GM04503 (cell line): ENCODE results near the gene TSHZ2.

Experiments used
- DNase-seq: peaks from one replicate; pipeline ENCODE4 v3.0.0-alpha.2; 2012; ENCODE audit warnings: low read depth

The TSHZ2 gene

DNA sequence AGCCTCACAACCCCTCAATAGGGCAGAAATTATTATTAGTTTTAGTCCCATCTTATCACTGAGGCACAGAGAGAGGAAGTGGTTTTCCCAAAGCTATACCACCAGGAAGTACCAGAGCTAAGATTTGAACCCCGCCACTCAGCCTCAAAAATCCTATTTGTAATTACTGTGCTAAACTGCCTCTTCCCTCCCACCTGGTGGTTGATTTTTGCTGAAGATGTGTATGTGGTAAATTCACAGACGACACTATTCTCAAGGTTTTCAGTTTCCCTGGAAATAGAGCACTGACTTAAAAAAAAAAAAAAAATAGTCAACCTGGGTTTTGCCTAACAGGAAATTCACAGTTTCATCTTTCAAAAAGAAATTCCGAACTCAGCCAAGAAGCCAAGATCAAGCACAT, 57.9 kb downstream of the TSHZ2 start:
- DNase-seq = no peak

DNA sequence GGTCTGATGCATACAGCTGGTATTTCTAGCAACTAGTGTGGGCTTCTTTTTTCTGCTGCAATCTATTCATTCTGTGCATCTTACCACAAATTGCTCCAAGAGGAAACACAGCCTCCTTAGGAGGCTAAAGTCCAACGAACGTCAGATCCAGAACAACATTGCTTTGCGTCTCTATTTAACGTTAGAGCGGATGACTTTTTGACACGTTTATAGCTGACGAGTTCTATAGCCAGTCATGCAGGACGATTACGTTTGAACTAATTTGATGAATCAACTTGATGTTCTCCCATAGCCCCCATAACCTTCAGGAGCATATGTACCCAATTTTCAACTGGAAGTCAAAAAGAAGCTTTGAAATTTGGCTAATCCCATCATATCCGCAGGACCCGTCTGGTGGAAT, 59.9 kb downstream of the TSHZ2 start:
- no peak for DNase-seq

DNA sequence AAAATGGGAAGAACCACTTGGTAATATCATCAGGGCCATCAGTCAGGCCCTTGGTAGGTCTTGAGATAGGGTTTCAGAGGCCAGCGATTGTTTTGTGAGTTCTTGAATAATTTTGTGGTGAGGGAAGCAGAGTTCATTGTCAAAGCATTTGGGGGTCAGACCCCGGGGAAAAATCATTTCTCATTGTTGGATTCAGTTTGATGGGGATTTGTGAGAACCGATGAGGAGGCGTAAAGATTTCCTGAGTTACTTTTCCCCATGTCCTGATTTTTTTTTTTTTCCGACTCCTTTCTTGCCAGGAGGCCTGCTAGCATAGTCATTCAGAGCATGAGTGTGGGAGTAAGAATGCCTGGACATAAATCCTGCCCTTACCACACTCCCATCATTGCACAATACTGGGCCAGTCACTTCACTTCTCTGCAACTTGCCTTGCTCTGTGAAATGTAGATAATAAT, 60.3 kb downstream of the TSHZ2 start:
- DNase-seq = peak; percentile 96

DNA sequence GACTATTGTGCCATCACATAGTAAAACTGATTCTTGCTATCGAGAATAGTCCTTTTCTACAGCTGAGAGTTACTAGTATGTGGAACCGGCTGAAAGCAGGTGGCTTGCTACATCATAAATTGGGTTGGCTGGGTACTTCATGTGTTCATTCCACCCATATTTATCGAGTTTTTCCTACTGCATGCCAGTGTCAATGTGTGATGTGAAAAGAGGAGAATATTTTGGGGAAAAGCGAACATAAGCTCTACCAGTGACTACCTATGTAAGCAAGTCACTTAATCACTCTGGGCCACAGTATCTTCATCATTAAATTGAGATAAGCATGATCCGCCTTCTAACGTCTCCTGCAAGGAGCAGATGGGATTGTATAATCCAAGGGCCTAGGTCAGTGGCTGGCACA, 61.0 kb downstream of the TSHZ2 start:
- DNase-seq = no peak

DNA sequence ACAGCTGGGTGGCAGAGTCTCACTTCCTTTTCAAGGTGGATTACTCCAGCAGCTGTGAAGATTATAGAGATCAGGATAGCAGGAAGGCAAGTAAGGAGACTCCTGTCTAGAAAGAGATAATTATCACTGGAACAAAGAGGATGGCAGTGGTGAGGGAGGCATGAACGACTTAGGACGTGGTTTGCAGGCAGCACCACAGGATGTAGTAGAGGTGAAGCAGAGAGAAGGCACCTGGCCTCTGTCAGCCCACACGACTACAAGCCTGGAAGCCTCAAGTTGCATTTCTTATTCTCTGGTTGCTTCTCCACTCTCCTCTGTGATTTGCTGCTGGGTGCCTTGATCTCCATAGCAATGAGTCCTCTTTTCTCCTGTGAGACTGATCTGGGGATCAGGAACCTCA, 62.7 kb downstream of the TSHZ2 start:
- DNase-seq = no peak

DNA sequence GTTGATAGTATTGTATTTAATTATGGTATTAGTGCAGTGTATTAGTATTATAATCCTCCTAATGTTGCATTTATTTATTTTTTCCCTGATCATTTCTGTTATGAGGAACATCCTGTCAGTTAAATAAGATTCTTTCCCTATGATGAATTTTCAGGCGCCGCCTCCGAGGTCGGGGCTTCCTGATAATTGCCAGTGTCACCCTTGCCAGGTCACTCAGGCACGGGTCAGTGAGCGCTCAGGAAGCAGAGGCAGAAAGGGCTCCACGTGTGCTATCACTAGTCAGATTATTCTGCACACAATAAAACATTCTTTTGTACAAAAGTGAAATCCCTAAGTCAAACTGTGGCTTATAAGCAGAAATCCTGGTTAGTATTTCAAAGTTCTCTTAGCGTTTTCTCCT, 64.8 kb downstream of the TSHZ2 start:
- no peak for DNase-seq

DNA sequence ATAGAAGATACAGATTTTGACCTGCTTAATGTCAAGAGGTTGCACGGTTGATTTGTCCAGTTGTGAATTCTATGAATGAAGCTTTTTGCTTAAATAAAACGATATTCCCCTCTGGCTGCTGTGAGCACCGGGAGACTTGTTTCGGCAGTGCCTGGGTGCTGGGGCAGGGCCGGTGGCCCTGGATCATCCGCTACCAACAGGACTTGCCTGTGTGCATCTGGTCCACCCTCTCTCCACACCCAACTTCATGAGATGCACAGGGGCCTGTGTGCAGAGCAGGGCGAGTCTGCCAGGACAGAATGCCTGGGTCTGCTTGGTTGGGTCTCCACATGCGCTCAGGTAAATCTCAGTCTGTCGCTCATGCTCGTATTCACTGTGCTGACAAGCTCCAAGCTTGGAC, 65.5 kb downstream of the TSHZ2 start:
- no peak for DNase-seq

DNA sequence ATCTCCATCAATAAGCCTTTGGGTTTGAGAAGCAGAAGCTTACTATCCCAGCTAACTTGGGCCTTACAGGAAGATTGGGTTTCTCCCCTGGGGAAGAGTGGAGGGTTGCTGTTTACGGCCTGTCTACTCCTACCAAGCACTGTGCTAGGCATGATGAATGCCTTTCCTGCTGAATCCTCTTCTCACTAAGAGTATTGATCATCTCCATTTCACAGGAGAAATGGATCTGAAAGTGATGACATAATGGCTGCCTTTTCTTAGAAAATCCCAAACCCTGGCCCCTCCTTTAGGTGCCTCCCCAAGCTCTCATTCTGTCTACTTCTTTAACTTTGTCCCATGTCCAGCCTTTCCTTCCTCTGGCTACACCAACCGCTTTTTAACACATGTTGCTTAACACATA, 66.1 kb downstream of the TSHZ2 start:
- no peak for DNase-seq

DNA sequence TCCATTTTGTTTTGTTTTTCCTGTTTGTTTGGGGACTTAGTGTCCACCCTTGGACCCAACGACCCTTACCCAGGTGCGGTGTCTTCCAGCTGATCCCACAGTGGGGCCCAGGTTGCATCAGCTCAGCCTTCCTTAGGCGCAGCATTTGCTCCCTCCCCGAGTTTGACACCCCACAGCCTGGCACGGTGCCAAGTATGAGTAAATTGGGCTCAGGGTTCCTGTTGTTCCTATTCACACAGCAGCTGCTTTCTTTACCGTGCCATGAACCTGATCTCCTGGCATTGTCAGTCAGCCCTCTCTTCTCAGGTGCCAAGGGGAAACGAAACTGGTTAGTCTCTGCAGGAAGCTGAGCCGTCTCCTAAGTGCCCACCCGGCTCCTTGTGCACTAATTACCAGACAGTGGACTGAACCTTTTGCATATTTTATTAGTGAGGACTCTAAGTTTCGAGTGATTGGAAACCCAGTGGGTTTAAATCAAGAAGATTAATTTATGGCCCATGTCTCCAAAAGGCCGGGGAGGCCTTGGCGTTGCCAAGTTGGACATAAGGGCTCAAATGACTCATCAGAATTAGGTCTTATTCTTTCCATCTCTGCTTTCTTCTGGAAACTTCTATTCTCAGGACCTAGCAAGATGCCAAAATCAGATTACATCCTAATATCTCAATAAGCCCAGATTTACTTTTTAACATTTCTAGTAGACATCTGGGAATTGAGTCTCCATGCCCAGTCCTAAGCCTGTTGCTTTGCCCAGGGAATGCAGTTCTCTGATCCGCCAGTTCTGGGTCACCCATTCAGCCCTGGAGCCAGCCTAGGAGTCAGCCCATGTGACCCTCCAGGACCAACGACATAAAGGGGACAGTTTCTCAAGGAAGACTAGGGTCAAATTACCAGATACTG, 68.8 kb downstream of the TSHZ2 start:
- no peak for DNase-seq

DNA sequence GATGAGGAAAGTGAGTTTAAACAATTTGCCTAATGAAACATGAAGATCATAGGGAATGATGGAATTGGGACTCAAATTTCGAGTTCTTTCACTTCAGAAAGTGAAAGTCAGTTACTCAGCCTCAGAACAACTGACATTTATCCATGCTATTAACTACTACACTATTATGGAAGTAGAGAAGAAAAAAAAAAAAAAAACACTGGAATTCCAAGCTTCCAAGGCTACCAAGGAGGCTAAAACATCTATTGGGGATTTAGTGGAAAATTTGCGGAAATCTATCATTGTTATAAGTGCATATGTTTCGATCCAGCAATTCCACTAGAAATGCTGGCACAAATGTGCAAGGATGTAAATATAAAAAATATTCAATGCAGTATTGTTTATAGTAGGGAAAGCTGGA, 70.4 kb downstream of the TSHZ2 start:
- no peak for DNase-seq

DNA sequence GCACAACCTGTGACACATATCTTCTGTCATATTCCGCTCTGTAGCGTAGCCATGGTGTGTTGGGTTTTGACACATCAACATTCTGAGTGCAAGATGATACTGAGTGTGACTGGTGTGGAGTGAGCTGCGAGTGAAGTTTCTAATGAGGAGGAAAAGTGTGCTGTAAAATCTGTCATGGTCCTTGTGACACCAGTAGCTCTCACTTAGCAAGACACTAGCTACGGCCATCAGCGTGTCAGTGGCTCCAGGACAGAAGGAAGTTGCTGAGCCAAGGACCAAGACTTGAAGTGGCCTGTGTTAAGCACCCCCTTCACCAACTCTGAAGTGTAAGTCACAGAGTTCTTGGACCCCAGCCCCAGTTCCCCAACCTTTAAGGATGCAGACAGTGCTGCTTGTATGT, 72.1 kb downstream of the TSHZ2 start:
- DNase-seq = no peak

DNA sequence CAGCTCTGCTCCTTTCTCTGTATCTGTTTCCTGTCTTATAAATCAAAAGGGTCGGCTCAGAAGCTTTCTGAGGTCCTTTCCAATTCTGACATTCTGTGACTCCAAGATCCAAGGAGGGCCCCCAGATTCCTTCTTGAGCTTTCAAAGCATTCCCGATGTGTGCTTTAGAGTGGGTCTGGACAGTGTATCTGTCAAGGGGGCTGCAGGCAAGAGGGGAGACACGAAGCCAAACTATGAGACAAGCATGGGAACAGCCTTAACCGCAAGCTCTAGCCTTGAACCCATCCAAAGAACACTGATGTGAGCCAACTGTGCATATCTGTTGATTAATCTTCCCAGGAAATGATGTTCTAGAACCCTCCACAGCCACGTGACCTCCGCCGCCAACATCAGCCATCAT, 73.8 kb downstream of the TSHZ2 start:
- DNase-seq = no peak

DNA sequence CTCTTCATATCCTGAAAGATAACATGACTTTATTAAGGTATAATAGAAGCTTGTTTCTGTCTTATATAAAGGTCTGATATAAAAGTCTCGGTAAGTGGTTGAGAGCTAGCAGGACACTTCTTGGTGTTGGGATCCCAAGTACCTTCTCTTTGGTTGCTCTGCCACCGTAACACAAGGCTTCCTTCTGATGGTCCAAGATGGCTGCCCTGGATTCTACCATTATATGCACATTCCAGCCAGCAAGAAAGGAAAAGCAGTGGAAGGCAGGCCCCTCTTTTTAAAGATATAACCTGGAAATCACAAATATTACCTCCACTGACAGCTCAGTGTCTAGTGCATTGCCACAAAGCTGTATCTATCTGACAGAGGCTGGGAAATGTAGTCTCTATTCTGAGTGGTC, 75.0 kb downstream of the TSHZ2 start:
- DNase-seq = no peak

DNA sequence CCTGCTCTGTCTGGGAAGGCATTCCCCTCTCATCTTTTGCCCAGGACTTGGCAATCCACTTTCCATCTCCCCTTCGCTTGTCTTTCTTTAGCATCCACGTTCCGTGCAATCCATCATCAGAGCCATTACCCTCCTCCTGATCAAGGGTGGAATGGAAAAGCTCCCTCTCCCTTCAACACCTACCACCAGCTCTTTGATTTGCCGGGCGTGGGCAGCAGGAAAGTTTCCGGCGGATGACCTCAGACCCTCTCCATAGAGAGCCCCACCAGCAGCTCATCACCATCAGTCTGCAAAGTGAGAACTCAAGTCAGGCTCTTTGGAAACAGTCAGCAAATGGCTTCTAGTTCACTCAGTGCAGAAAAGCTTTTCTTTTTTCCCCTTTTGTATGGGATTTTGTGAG, 76.2 kb downstream of the TSHZ2 start:
- DNase-seq = no peak

DNA sequence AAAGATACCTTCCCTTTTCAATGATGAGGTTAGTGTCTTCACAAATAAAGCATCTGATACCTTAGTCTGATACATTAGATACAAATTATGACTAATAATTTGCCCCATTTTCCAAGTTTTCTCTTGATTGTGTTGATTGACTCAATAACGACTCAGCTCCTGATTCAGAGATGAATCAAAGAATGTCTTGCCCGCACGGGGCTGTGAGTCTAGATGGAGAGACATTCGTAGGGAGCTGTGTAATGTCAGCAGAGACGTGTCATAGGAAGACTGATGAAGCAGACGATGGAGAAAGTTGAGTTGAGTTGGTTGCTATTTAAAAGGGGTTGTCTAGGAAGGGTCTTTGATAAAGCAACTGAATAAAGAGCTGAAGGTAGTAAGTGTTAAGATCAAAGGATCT, 78.2 kb downstream of the TSHZ2 start:
- no peak for DNase-seq

DNA sequence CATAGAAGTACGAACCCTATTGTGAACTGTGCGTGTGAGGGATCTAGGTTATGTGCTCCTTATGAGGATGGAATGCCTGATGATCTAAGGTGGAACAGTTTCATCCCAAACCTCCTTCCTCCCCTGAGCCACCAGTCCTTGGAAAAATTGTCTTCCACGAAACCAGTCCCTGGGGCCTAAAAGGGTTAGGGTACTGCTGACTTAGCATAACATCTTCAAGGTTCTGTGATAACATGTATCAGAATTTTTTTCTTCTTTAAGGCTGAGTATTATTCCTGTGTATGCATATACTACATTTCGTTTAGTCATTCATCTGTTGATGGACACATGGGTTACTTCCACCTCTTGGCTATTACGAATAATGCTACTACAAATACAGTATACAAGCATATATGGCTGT, 80.2 kb downstream of the TSHZ2 start:
- no peak for DNase-seq

DNA sequence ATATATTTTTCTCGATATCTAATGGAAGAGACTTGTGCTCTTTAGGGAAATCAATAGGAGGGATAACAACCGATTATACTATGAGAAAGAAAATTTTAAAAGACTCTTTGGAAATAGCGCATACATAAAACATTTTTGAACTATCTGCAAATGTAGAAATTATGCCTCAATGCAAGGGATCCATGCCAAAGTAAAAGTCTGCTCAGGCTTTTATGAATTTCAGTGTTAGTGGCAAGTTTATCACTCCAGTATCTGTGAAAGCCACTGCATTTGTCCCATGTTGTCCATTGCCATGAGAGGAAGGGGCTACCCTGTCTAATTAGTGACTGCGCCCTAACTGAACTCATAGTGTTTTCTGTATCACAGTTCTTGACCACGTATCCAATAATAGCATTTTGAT, 81.4 kb downstream of the TSHZ2 start:
- no peak for DNase-seq

DNA sequence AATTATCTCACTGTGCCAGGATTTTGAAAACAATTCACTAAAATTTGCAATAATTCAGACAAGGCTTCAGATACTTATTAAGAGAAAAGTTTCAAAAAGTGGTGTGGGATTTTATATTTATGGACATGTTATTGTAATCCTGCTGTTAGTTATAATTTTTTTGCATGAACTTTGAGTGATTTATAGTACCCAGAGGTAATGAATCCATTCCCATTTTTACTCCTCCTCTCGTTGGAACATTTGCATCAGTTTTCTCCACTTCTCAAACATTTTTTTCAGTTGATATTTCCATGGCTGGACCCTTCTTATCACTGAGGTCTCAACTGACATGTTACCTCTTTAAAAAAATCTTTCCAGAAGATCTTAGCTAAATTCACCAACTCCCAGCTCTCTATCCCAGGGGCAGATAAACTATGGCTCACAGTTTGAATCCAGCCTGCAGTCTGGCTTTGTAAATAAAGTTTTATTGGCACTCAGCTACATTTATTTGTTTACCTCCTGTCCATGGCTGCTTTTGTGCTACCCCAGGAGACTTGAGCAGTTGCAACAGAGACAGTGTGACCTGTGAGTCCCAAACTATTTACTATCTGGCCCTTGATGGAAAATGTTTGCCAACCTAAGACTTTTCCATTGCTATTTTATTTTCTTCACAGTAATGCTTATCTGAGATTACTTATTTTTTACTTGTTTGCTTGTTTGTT, 83.4 kb downstream of the TSHZ2 start:
- no peak for DNase-seq

DNA sequence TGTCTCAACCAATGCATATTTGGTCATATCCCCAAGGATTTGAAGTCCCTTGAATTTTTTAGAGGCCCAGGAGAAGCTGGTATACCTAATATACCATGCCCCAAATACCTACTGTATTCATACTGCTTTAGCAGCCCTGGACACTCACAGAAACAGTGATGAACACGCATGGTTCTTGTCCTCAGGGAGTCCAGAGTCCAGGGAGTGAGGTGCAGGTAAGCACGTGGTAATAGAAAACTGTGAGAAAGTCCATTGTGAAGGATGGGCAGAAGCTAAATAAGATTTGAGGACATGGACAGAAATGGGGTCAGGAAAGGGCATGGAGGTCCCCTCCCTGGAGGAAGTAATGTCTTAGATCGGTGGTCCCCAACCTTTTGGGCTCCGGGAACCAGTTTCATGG, 85.4 kb downstream of the TSHZ2 start:
- no peak for DNase-seq

DNA sequence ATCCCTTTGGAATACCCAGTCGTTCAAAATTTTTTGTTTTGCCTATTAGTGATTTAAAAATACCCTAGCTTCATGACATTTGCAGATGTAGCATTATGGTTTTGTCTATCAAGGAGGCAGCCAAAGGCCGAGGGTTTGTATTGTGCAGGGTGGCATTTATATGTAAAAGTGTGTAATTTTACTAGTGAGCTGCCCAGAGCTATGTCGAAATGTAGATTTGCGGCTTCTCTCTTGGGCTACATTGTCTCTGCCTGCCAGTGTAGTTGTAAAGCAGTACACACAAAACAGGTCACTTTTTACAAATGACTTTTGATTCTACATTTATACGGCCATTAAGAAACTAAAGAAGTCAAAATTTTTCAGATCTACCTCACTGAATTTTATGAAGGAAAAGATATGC, 87.7 kb downstream of the TSHZ2 start:
- no peak for DNase-seq

DNA sequence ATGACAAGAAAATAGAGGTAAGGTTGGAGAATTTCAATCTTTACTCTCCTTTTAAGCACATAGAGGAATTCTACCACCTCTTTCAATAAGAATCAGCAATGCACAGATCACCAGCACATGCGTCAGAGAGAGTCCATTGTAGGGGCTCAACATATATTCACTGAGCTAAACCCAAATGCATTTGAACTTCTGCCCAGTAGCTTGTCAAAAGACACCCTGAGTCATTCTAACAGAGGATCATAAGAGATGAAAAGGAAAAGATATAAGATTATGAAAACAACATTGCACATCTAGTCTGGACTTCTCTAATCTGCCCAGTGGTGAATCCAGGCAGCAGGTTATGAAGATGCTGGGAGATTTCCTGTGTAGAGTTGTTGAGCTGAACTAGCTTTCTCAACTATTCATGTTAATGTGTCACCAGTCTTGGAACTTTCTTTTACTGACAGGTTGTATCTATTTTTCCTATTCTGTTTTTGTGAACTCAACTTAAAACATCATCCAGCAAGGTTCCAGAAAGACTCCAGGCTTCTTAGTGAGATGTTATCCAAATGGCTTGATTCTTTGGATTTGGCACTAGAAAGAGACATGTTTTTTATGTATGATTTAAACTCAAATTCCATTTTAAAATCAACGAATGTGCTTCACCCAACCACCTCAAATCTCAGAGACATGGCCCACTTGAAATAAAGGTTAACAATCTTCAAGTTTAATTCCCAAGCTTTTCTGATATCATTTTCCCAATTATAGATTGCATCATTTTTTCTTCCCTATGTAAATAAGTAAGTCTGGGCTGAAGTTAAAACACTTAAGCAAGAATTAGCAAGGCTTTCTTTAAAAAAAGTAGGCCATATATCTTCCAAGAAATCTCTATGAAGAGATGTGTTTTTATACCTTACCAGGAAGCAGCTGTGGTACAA, 89.3 kb downstream of the TSHZ2 start:
- DNase-seq = no peak

DNA sequence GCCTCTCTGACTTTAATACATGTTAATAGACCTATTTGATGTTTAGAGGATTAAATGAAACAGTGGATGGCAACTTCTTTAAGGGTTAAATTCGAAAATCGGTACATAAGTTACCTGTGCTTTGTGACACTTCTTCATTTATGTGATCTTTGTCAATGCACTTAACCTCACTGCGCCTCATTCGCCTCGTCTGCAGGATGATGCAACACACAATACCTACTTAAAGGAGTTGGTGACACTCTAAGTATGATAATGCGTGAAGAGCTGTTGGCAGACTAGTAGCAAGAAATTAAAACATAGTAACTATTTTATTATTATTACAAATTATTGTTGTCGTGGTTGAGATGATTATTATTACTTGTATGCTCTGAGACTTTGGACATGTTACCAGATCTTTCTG, 92.8 kb downstream of the TSHZ2 start:
- no peak for DNase-seq

DNA sequence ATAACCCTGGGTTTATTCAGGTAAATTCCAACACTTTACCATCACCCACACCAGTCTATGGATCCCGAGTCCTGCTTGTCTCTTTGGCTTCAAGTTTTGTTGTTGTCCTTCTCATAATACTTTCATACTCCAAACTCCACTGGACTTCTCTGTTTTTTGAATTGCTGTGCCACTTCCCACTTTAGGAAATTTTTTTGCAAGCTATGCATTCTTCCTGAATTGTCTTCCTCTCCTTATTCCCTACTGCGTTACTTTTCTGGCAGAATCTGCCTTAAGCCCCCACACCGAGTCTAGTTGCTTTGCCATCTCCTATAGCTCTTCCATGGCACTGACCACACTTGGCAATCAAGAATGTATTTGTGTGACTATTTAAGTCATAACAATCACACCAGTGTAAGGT, 96.1 kb downstream of the TSHZ2 start:
- DNase-seq = no peak
